HepG2 (cell line): ENCODE data around the gene CAMTA2. TPM values are rescaled to one million over a fixed set of nuclear protein-coding genes. Genes with fewer than 3 reads are reported as not detected.

Experiments used
- ATF1 ChIP-seq: IDR thresholded peaks from 2 replicates; pipeline ENCODE4 v1.6.1; 2016; ENCODE audit warnings: mild to moderate bottlenecking, control low read depth
- CCDC6 ChIP-seq: sonication (generic); formaldehyde crosslinking; IDR thresholded peaks from 2 replicates; pipeline ENCODE4 v1.8.1; 2022; ENCODE audit warnings: mild to moderate bottlenecking, missing genetic modification reagents, moderate library complexity
- CENPX ChIP-seq: sonication (generic); formaldehyde crosslinking; IDR thresholded peaks from 2 replicates; pipeline ENCODE4 v1.9.0; 2021; ENCODE audit warnings: mild to moderate bottlenecking, missing genetic modification reagents, moderate library complexity
- CREB1 ChIP-seq, 2 experiments: fragments of 450-650 bp in 1 of 2; IDR thresholded peaks; 2 replicates each; pipeline ENCODE4 v1.6.1; 2016 to 2017; ENCODE audit warnings: control low read depth in 1 of 2, mild to moderate bottlenecking in 1 of 2, missing compliant biosample characterization in 1 of 2, missing genetic modification characterization in 1 of 2
- FLYWCH1 ChIP-seq: sonication (generic); formaldehyde crosslinking; IDR thresholded peaks from 2 replicates; pipeline ENCODE4 v1.8.1; 2023; ENCODE audit warnings: mild to moderate bottlenecking, missing genetic modification reagents
- GATAD2A ChIP-seq: IDR thresholded peaks from 2 replicates; pipeline ENCODE4 v1.6.1; 2016
- GFI1 ChIP-seq: sonication (generic); formaldehyde crosslinking; IDR thresholded peaks from 2 replicates; pipeline ENCODE4 v1.5.0; 2020; ENCODE audit warnings: missing genetic modification reagents, mild to moderate bottlenecking, borderline replicate concordance
- JDP2 ChIP-seq: sonication (generic); formaldehyde crosslinking; IDR thresholded peaks from 2 replicates; pipeline ENCODE4 v1.8.1; 2022; ENCODE audit warnings: missing genetic modification reagents, borderline replicate concordance
- KLF12 ChIP-seq: sonication (generic); formaldehyde crosslinking; IDR thresholded peaks from 2 replicates; pipeline ENCODE4 v1.4.0; 2020; ENCODE audit warnings: missing genetic modification reagents, borderline replicate concordance
- MAZ ChIP-seq, 2 experiments: sonication (generic) in 1 of 2; formaldehyde crosslinking in 1 of 2; IDR thresholded peaks; 2 replicates each; pipeline versions ENCODE4 v1.5.0 to v1.6.1; 2012 to 2020; ENCODE audit warnings: low read depth in 2 of 2, mild to moderate bottlenecking in 2 of 2, borderline replicate concordance in 1 of 2, improper control_type of control experiment in 1 of 2, low read length in 1 of 2, missing genetic modification reagents in 1 of 2, moderate library complexity in 1 of 2
- MEF2D ChIP-seq: sonication (generic); formaldehyde crosslinking; IDR thresholded peaks from 2 replicates; pipeline ENCODE4 v1.5.1; 2020; ENCODE audit warnings: mild to moderate bottlenecking, missing genetic modification reagents
- NCOA1 ChIP-seq: sonication (generic); formaldehyde crosslinking; IDR thresholded peaks from 2 replicates; pipeline ENCODE4 v1.9.0; 2021; ENCODE audit warnings: missing genetic modification reagents
- NCOR1 ChIP-seq: fragments of 200-600 bp; sonication (generic); IDR thresholded peaks from 2 replicates; pipeline ENCODE4 v1.7.0; 2017; ENCODE audit warnings: antibody characterized with exemption, low read length, borderline replicate concordance
- SALL1 ChIP-seq: sonication (generic); formaldehyde crosslinking; IDR thresholded peaks from 2 replicates; pipeline ENCODE4 v1.8.0; 2022; ENCODE audit warnings: mild to moderate bottlenecking, missing genetic modification reagents
- WIZ ChIP-seq: sonication (generic); formaldehyde crosslinking; IDR thresholded peaks from 2 replicates; pipeline ENCODE4 v1.5.1; 2020; ENCODE audit warnings: mild to moderate bottlenecking, missing genetic modification reagents
- ZNF329 ChIP-seq: sonication (generic); formaldehyde crosslinking; IDR thresholded peaks from 2 replicates; pipeline ENCODE4 v1.9.0; 2021; ENCODE audit warnings: low read depth, mild to moderate bottlenecking, missing genetic modification reagents
- ZNF431 ChIP-seq: sonication (generic); formaldehyde crosslinking; IDR thresholded peaks from 2 replicates; pipeline ENCODE4 v1.9.0; 2022; ENCODE audit warnings: missing genetic modification reagents, low read depth, mild to moderate bottlenecking, borderline replicate concordance
- ZNF446 ChIP-seq: sonication (generic); formaldehyde crosslinking; IDR thresholded peaks from 2 replicates; pipeline ENCODE4 v1.5.0; 2020; ENCODE audit warnings: mild to moderate bottlenecking, missing genetic modification reagents
- ZNF598 ChIP-seq: sonication (generic); formaldehyde crosslinking; IDR thresholded peaks from 2 replicates; pipeline ENCODE4 v1.5.1; 2020; ENCODE audit warnings: mild to moderate bottlenecking, missing genetic modification reagents, borderline replicate concordance
- ZNF83 ChIP-seq: sonication (generic); formaldehyde crosslinking; IDR thresholded peaks from 2 replicates; pipeline ENCODE4 v1.4.0; 2020; ENCODE audit warnings: missing genetic modification reagents, mild to moderate bottlenecking, borderline replicate concordance
- polyA plus RNA-seq, 8 experiments: library from polyadenylated mRNA; depleted of rRNA in 3 of 8; stranded (reverse) in 7 of 8; unstranded in 1 of 8; fragments of >200 nt; fragmentation: Illumina TruSeq in 4 of 8; extraction: Trizol in 4 of 8; gene quantifications; 2 replicates each; pipeline versions ENCODE4 v1.2.1 to v1.2.3, GENCODE V29; 2011 to 2016; ENCODE audit warnings: low read depth in 4 of 8, missing spikeins in 1 of 8, mixed read lengths in 1 of 8; ENCODE audit not compliant: insufficient read depth in 1 of 8
- total RNA-seq, 5 experiments: library from RNA; depleted of rRNA; stranded (reverse); fragments of >200 nt; fragmentation: Illumina TruSeq; extraction: Trizol; gene quantifications; 2 replicates each; pipeline ENCODE4 v1.2.3, GENCODE V29; 2016; ENCODE audit warnings: low read depth in 1 of 5
- TF ChIP-seq, protein P1 (sequence below): sonication (generic); formaldehyde crosslinking; IDR thresholded peaks from 2 replicates; pipeline ENCODE4 v1.4.0; 2020; ENCODE audit warnings: mild to moderate bottlenecking, missing genetic modification reagents
- TF ChIP-seq, protein P2 (sequence below): sonication (generic); formaldehyde crosslinking; IDR thresholded peaks from 2 replicates; pipeline ENCODE4 v1.4.0; 2020; ENCODE audit warnings: missing genetic modification reagents
- TF ChIP-seq, protein P3 (sequence below): sonication (generic); formaldehyde crosslinking; IDR thresholded peaks from 2 replicates; pipeline ENCODE4 v1.4.0; 2020; ENCODE audit warnings: mild to moderate bottlenecking, missing genetic modification reagents, borderline replicate concordance
- TF ChIP-seq, protein P4 (sequence below): sonication (generic); formaldehyde crosslinking; IDR thresholded peaks from 2 replicates; pipeline ENCODE4 v1.5.0; 2020; ENCODE audit warnings: mild to moderate bottlenecking, low read depth, missing genetic modification reagents, borderline replicate concordance

The CAMTA2 gene
- total and polyA plus RNA-seq, 2 of the 13 experiments (the other 11 are each of a cell fraction or from before 2014, with no cell fraction given), result 4.1 to 7.1 TPM

DNA sequence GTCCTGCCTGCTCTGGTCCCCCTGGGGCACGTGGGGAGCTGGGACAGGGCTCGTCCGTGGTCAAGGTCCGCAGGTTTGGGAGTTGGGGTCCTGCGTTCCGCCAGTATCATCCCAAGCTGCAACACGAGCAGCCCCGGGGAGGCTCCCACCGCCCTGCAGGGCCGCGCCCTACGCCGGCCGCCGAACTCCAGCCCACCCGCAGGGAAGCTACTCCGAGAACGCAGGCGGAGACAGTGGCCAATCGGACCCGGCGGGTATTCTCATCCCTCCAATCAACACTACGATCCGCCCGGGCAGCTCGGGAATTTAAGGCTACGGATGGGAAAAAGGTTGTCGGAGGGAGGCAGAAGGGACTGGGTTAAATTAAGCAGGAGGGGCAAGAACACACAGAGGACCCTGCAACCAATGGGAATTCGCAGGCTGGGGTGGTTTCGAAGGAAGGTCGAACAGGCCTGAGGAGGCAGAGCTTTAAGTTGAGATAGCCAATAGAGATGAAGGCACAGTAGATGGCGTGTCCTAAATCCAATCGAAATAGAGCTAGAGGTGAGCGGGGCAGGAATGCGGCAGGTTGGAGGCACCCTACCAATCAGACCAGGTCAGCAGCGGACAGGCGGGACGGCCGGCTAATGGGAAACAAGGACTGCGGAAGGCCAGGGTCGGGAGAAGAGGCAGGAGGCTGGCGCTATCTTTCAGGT lies 20.5 kb downstream of the CAMTA2 start (continued):
- TF ChIP-seq MAZ (IDR thresholded peaks at IDR 0.05; ENCODE audit: borderline replicate concordance, low read depth, low read length) (peak; percentile 54; the same call in 1 of the 2 replicates), MAZ (CRISPR knock-in tag; IDR thresholded peaks at IDR 0.05; ENCODE audit: low read depth) (no peak), NCOR1 (peak; percentile 16; the same call in 1 of the 2 replicates), ZNF446 (peak; percentile 73; the same call in 1 of the 2 replicates), CCDC6 (CRISPR knock-in tag) (no peak), ZNF329 (CRISPR knock-in tag) (no peak), KLF12 (CRISPR knock-in tag) (peak; percentile 36; the same call in 1 of the 2 replicates), ZNF598 (CRISPR knock-in tag) (0 out of 2 replicates have a peak, but pooled peaks have one; percentile 19), ZNF83 (CRISPR knock-in tag) (no peak), WIZ (CRISPR knock-in tag) (no peak), CREB1 (IDR thresholded peaks at IDR 0.05) (peak; percentile 85), CREB1 (CRISPR knock-in tag; IDR thresholded peaks at IDR 0.05) (peak; percentile 85), FLYWCH1 (CRISPR knock-in tag) (no peak), MEF2D (peak; percentile 67), SALL1 (CRISPR knock-in tag) (peak; percentile 50; the same call in 1 of the 2 replicates), NCOA1 (CRISPR knock-in tag) (no peak), CENPX (CRISPR knock-in tag) (no peak), GATAD2A (CRISPR knock-in tag) (peak; percentile 14; the same call in 1 of the 2 replicates), GFI1 (CRISPR knock-in tag) (no peak), ZNF431 (0 out of 2 replicates have a peak, but pooled peaks have one; percentile 41), ATF1 (peak; percentile 85), JDP2 (CRISPR knock-in tag) (no peak)
- TF ChIP-seq, protein P1, sequence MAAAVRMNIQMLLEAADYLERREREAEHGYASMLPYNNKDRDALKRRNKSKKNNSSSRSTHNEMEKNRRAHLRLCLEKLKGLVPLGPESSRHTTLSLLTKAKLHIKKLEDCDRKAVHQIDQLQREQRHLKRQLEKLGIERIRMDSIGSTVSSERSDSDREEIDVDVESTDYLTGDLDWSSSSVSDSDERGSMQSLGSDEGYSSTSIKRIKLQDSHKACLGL (CRISPR knock-in tag), result peak; percentile 55; the same call in 1 of the 2 replicates
- TF ChIP-seq, protein P2, sequence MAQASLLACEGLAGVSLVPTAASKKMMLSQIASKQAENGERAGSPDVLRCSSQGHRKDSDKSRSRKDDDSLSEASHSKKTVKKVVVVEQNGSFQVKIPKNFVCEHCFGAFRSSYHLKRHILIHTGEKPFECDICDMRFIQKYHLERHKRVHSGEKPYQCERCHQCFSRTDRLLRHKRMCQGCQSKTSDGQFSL (CRISPR knock-in tag), result no peak
- TF ChIP-seq, protein P3, sequence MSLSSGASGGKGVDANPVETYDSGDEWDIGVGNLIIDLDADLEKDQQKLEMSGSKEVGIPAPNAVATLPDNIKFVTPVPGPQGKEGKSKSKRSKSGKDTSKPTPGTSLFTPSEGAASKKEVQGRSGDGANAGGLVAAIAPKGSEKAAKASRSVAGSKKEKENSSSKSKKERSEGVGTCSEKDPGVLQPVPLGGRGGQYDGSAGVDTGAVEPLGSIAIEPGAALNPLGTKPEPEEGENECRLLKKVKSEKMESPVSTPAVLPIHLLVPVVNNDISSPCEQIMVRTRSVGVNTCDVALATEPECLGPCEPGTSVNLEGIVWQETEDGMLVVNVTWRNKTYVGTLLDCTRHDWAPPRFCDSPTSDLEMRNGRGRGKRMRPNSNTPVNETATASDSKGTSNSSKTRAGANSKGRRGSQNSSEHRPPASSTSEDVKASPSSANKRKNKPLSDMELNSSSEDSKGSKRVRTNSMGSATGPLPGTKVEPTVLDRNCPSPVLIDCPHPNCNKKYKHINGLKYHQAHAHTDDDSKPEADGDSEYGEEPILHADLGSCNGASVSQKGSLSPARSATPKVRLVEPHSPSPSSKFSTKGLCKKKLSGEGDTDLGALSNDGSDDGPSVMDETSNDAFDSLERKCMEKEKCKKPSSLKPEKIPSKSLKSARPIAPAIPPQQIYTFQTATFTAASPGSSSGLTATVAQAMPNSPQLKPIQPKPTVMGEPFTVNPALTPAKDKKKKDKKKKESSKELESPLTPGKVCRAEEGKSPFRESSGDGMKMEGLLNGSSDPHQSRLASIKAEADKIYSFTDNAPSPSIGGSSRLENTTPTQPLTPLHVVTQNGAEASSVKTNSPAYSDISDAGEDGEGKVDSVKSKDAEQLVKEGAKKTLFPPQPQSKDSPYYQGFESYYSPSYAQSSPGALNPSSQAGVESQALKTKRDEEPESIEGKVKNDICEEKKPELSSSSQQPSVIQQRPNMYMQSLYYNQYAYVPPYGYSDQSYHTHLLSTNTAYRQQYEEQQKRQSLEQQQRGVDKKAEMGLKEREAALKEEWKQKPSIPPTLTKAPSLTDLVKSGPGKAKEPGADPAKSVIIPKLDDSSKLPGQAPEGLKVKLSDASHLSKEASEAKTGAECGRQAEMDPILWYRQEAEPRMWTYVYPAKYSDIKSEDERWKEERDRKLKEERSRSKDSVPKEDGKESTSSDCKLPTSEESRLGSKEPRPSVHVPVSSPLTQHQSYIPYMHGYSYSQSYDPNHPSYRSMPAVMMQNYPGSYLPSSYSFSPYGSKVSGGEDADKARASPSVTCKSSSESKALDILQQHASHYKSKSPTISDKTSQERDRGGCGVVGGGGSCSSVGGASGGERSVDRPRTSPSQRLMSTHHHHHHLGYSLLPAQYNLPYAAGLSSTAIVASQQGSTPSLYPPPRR, result no peak
- TF ChIP-seq, protein P4, sequence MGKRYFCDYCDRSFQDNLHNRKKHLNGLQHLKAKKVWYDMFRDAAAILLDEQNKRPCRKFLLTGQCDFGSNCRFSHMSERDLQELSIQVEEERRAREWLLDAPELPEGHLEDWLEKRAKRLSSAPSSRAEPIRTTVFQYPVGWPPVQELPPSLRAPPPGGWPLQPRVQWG (CRISPR knock-in tag), result no peak
